Hematopoietic multipotent progenitor cell (in vitro differentiated cells): ENCODE data around the gene PODXL. TPM values are rescaled to one million over a fixed set of nuclear protein-coding genes. Genes with fewer than 3 reads are reported as not detected.
A peak's percentile ranks its signal among the peaks of the same experiment; 100 is the strongest.

Source experiments
- DNase-seq, 3 donors: peaks; one replicate each; pipeline ENCODE4 v3.0.0-alpha.2; 2011 to 2015; ENCODE audit warnings: low read depth in 2 of 3, low spot score in 2 of 3
- total RNA-seq: library from RNA; depleted of rRNA; stranded (reverse); fragments of >200 nt; gene quantifications from one replicate; pipeline ENCODE4 v1.2.3, GENCODE V29; 2012

Gene PODXL
- total RNA-seq, 1 donor, result 1.1 TPM

GRCh38 chr7:131568510-131568909 is 12.1 kb upstream of the PODXL start:
- DNase-seq, result no peak

- peak in 1 of 3 donors; percentile 10 for DNase-seq
Observed at GRCh38 chr7:131564640-131565039, 8.2 kb upstream of the PODXL start.

- DNase-seq, result no peak
Observed at GRCh38 chr7:131563918-131564317, 7.5 kb upstream of the PODXL start.

- no peak for DNase-seq
Observed at GRCh38 chr7:131562941-131563340, 6.5 kb upstream of the PODXL start.

GRCh38 chr7:131560061-131560460 is 3.6 kb upstream of the PODXL start:
- no peak for DNase-seq

GRCh38 chr7:131557652-131558385 is 1.4 kb upstream of the PODXL start:
- DNase-seq, result peak in 1 of 3 donors; percentile 21

GRCh38 chr7:131556909-131557651 is 652 bp upstream of the PODXL start:
- DNase-seq, result no peak

GRCh38 chr7:131555552-131556052 is 826 bp downstream of the PODXL start:
- DNase-seq, result peak in 1 of 3 donors; percentile 26

- DNase-seq, result no peak
Observed at GRCh38 chr7:131554880-131555516, 1.4 kb downstream of the PODXL start.

- no peak for DNase-seq
Observed at GRCh38 chr7:131553931-131554330, 2.5 kb downstream of the PODXL start.

- DNase-seq, result no peak
Observed at GRCh38 chr7:131552053-131552452, 4.4 kb downstream of the PODXL start.

- DNase-seq, result no peak
Observed at GRCh38 chr7:131550846-131551245, 5.6 kb downstream of the PODXL start.

GRCh38 chr7:131548371-131548770 is 8.1 kb downstream of the PODXL start:
- no peak for DNase-seq

GRCh38 chr7:131547589-131547988 is 8.8 kb downstream of the PODXL start:
- DNase-seq, result no peak

GRCh38 chr7:131546583-131547141 is 9.8 kb downstream of the PODXL start:
- peak in 2 of 3 donors; percentile 68 to 75 for DNase-seq

GRCh38 chr7:131546126-131546525 is 10.3 kb downstream of the PODXL start:
- no peak for DNase-seq

GRCh38 chr7:131544449-131545301 is 11.8 kb downstream of the PODXL start:
- DNase-seq, result peak in 2 of 3 donors; percentile 40 to 58

GRCh38 chr7:131544021-131544420 is 12.4 kb downstream of the PODXL start:
- no peak for DNase-seq

GRCh38 chr7:131543298-131543697 is 13.1 kb downstream of the PODXL start:
- no peak for DNase-seq

- no peak for DNase-seq
Observed at GRCh38 chr7:131540491-131541162, 15.8 kb downstream of the PODXL start.
